Common myeloid progenitor, CD34-positive (primary cell): ENCODE measurements around the gene NAA38. TPM values are rescaled to one million over a fixed set of nuclear protein-coding genes. Genes with fewer than 3 reads are reported as not detected.

Experiments
- CTCF ChIA-PET: fragments of 350-600 bp; sonication (Branson Sonifier 250); formaldehyde crosslinking; loops from one replicate; lab custom pipeline; 2021; ENCODE audit warnings: antibody characterized with exemption; lab: Charles Lee
- POLR2A ChIA-PET: fragments of 350-600 bp; sonication (Branson Sonifier 250); formaldehyde crosslinking; loops from one replicate; lab custom pipeline; 2021; ENCODE audit warnings: antibody characterized with exemption; lab: Charles Lee
- DNase-seq, 3 donors: peaks; one replicate each; pipeline versions ENCODE4 v3.0.0 to v3.0.0-alpha.2; 2013
- H3K27ac ChIP-seq, 2 experiments: 1 replicate in 1 of 2; 2 replicates in 1 of 2; pipeline ENCODE4 v1.7.0; 2013; ENCODE audit warnings: inconsistent platforms in 2 of 2, low read length in 2 of 2, mild to moderate bottlenecking in 2 of 2, low read depth in 1 of 2, moderate library complexity in 1 of 2; ENCODE audit not compliant: severe bottlenecking in 2 of 2, insufficient read depth in 1 of 2, poor library complexity in 1 of 2
- H3K27me3 ChIP-seq, 5 experiments: replicated peaks in 2 of 5; 1 replicate in 3 of 5; 2 replicates in 2 of 5; pipeline versions ENCODE4 v1.6.1 to v1.7.0; 2013; ENCODE audit warnings: low read length in 4 of 5, mild to moderate bottlenecking in 2 of 5, moderate library complexity in 2 of 5, inconsistent platforms in 1 of 5; ENCODE audit not compliant: insufficient read depth in 5 of 5, control insufficient read depth in 4 of 5
- H3K36me3 ChIP-seq, 4 experiments: 1 replicate in 2 of 4; 2 replicates in 2 of 4; pipeline versions ENCODE4 v1.6.1 to v1.7.0; 2013; ENCODE audit warnings: low read length in 3 of 4, control low read depth in 1 of 4, mild to moderate bottlenecking in 1 of 4; ENCODE audit not compliant: control insufficient read depth in 4 of 4, insufficient read depth in 4 of 4
- H3K4me1 ChIP-seq, 4 experiments: 1 replicate in 3 of 4; 2 replicates in 1 of 4; pipeline versions ENCODE4 v1.6.1 to v1.7.1; 2013; ENCODE audit warnings: low read length in 3 of 4, mild to moderate bottlenecking in 3 of 4, control low read depth in 1 of 4, inconsistent platforms in 1 of 4, moderate library complexity in 1 of 4; ENCODE audit not compliant: control insufficient read depth in 4 of 4, insufficient read depth in 4 of 4; ENCODE audit errors: control extremely low read depth in 1 of 4
- H3K4me3 ChIP-seq, 7 experiments: 1 replicate in 4 of 7; 2 replicates in 3 of 7; pipeline versions ENCODE4 v1.5.1 to v1.7.0; 2013; ENCODE audit warnings: mild to moderate bottlenecking in 7 of 7, low read length in 6 of 7, moderate library complexity in 6 of 7, inconsistent platforms in 2 of 7, low read depth in 2 of 7, control low read depth in 1 of 7; ENCODE audit not compliant: insufficient read depth in 4 of 7, control insufficient read depth in 1 of 7; ENCODE audit errors: extremely low read depth in 1 of 7
- H3K9me3 ChIP-seq, 5 experiments: 1 replicate in 4 of 5; 2 replicates in 1 of 5; pipeline versions ENCODE4 v1.6.1 to v1.7.1; 2013; ENCODE audit warnings: low read length in 4 of 5, mild to moderate bottlenecking in 2 of 5, inconsistent platforms in 1 of 5, low read depth in 1 of 5, moderate library complexity in 1 of 5; ENCODE audit not compliant: control insufficient read depth in 4 of 5, insufficient read depth in 2 of 5; ENCODE audit errors: control extremely low read depth in 1 of 5
- WGBS: methylation state at CpG from one replicate; pipeline ENCODE4 v1.1.5; 2013; ENCODE audit not compliant: insufficient coverage; 5-methylcytosine and 5-hydroxymethylcytosine counted together
- polyA plus RNA-seq: library from polyadenylated mRNA; unstranded; fragments of 120-200 nt; gene quantifications from one replicate; pipeline ENCODE4 v1.2.1, GENCODE V29; 2013

NAA38 gene
- polyA plus RNA-seq: 65.9 TPM

- H3K4me3 ChIP-seq: peak within 1 kb of the TSS; percentile 56 to 93 (median 86)
- ChIA-PET POLR2A (interaction anchor here (0.7 to 2.6 kb wide), 14 partner anchors 12 to 284 kb away, joined by 3 to 31 read pairs (median 4); partner anchors contain the start of genes CHD3, KDM6B and RNF227), CTCF (interaction anchor here (0.6 to 3.1 kb wide), 17 partner anchors 10 to 170 kb away, joined by 3 to 16 read pairs (median 5); partner anchors contain the start of genes CHD3 and TP53)
- H3K27ac ChIP-seq: peak within 1 kb of the TSS; percentile 88 to 93
- H3K36me3 ChIP-seq: peaks cover 7 to 48% (median 25%) of the 10 kb centered on the region in 4 experiments
- peak; percentile 99 to 100 (median 100) for DNase-seq
- peaks cover 5 to 43% (median 38%) of the 10 kb centered on the region in 4 experiments for H3K4me1 ChIP-seq
- no peaks in the 10 kb centered on the region for H3K27me3 ChIP-seq
- WGBS: 0% methylated on average over 62 of the region's 64 CpGs
- H3K9me3 ChIP-seq: no peaks in the 10 kb centered on the region
Observed at GRCh38 chr17:7856811-7857712, at the start of gene NAA38. NAA38 (minus strand) TSS chr17:7857559; CDS start chr17:7857463, 96 bp downstream.

DNA sequence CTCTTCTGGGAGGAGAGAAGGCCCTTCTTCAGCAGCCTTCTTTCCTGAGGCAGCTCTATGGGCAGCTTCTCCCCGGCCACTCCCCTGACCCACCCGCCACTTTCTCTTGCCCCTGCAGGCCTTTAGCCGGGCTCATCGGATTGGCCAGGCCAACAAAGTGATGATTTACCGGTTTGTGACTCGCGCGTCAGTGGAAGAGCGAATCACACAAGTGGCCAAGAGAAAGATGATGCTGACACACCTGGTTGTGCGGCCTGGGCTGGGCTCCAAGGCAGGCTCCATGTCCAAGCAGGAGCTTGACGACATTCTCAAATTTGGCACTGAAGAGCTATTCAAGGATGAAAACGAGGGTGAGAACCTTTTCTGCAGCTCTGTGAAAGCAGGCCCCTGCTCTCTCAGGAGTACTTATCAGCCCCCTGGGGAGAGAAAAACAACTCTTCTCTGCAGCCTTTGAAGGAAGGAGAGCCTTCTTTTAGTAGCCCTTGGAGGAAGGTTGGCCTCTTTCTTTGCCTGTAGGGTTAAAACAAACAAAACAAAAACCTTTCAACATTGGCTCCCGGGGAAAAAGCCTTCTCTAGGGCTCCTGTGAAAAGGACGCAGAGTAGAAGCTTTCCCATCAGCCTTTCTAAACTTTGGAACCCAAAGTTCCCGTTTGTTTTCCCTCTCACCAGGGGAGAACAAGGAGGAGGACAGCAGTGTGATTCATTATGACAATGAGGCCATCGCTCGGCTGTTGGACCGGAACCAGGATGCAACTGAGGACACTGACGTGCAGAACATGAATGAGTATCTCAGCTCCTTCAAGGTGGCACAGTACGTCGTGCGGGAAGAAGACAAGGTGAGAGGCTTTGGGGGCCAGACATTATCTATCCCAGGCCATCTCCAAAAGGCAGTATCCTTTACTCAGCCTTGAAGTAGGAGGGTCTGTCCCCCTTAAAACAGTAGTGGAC lies 46.1 kb upstream of the NAA38 start:
- H3K27me3 ChIP-seq: no peaks in the 10 kb centered on the region
- POLR2A ChIA-PET: no interaction called here
- CTCF ChIA-PET: interaction anchor here (0.7 to 15.0 kb wide), 5 partner anchors 10 to 160 kb away, joined by 3 to 316 read pairs (median 4); no protein-coding TSS in a partner anchor
- no peaks in the 10 kb centered on the region for H3K9me3 ChIP-seq
- H3K36me3 ChIP-seq: peaks cover 19 to 98% (median 87%) of the 10 kb centered on the region in 4 experiments
- no peak overlapping the region for H3K27ac ChIP-seq
- H3K4me1 ChIP-seq: no peaks in the 10 kb centered on the region
- no peak overlapping the region for H3K4me3 ChIP-seq
- 99% methylated on average over 20 of the region's 22 CpGs for WGBS
- DNase-seq: no peak

DNA sequence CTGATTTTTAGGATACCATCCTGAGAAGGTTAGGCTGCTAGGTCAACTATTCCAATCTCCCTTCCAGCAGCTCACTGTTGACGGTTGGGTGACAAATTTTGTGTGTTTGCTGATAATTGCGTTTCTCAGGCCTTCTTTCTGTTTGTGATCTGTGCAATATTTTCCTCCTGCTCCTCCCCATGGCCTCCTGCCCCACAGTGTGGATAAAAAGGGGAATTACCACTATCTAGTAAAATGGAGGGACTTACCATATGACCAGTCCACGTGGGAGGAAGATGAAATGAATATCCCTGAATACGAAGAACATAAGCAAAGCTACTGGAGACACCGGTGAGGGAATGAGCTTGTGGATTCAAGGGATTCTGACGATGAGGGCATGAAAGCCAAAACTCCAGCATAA lies 40.4 kb upstream of the NAA38 start:
- Histone ChIP-seq H3K27me3 (no peaks in the 10 kb centered on the region), H3K9me3 (no peaks in the 10 kb centered on the region), H3K36me3 (peaks cover 13 to 90% (median 75%) of the 10 kb centered on the region in 4 experiments), H3K27ac (no peak overlapping the region), H3K4me3 (no peak overlapping the region), H3K4me1 (no peaks in the 10 kb centered on the region)
- peak; percentile 74 to 89 (median 87) for DNase-seq
- 79% methylated on average over 4 of the region's 6 CpGs for WGBS
- CTCF ChIA-PET: interaction anchor here (0.6 to 15.0 kb wide), 21 partner anchors 9 to 168 kb away, joined by 3 to 316 read pairs (median 5); partner anchors contain the start of genes CYB5D1, NAA38 and TMEM88
- POLR2A ChIA-PET: interaction anchor here (1.1 kb wide), 1 partner anchor 14 kb away, joined by 3 read pairs; no protein-coding TSS in a partner anchor

DNA sequence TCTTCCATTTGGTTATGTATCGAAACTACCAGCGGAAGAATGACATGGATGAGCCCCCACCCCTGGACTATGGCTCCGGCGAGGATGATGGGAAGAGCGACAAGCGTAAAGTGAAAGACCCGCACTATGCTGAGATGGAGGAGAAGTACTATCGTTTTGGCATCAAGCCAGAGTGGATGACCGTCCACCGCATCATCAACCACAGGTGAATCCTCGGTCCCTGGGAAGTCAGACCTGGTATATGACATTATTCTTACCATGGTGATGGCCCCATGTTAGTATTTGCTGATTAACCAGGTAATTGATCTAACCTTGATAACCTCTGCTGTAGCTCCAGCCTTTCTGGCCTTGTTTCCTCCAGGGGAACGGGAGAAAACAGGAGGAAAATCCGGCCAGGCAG lies 39.7 kb upstream of the NAA38 start:
- POLR2A ChIA-PET: no interaction called here
- no peak for DNase-seq
- no peak overlapping the region for H3K27ac ChIP-seq
- no peaks in the 10 kb centered on the region for H3K27me3 ChIP-seq
- H3K4me3 ChIP-seq: no peak overlapping the region
- CTCF ChIA-PET: interaction anchor here (1.0 to 15.0 kb wide), 17 partner anchors 10 to 163 kb away, joined by 3 to 316 read pairs (median 12); partner anchors contain the start of genes CYB5D1, NAA38 and TMEM88
- no peaks in the 10 kb centered on the region for H3K4me1 ChIP-seq
- no peaks in the 10 kb centered on the region for H3K9me3 ChIP-seq
- WGBS: 97% methylated on average over 12 of the region's 13 CpGs
- H3K36me3 ChIP-seq: peaks cover 12 to 85% (median 70%) of the 10 kb centered on the region in 4 experiments

- ChIA-PET POLR2A (no interaction called here), CTCF (interaction anchor here (1.0 to 15.0 kb wide), 2 partner anchors 29 to 70 kb away, joined by 3 to 316 read pairs; no protein-coding TSS in a partner anchor)
- no peak overlapping the region for H3K4me3 ChIP-seq
- H3K27me3 ChIP-seq: no peaks in the 10 kb centered on the region
- peaks cover 0 to 2% (median 1%) of the 10 kb centered on the region in 4 experiments for H3K4me1 ChIP-seq
- H3K9me3 ChIP-seq: no peaks in the 10 kb centered on the region
- WGBS: 100% methylated on average over 5 of the region's 8 CpGs
- no peak for DNase-seq
- no peak overlapping the region for H3K27ac ChIP-seq
- peaks cover 12 to 85% (median 70%) of the 10 kb centered on the region in 4 experiments for H3K36me3 ChIP-seq
Observed at GRCh38 chr17:7894866-7895265, 37.5 kb upstream of the NAA38 start.

GRCh38 chr17:7894226-7894625 lies 36.9 kb upstream of the NAA38 start:
- WGBS: 88% methylated on average over 4 of the region's 9 CpGs
- peak overlapping the region in 1 of 2 experiments; percentile 34 for H3K27ac ChIP-seq

More at GRCh38 chr17:7894226-7894625, 36.9 kb upstream of the NAA38 start:
- Histone ChIP-seq H3K27me3 (no peaks in the 10 kb centered on the region), H3K4me1 (peaks cover 2 to 8% (median 7%) of the 10 kb centered on the region in 4 experiments), H3K4me3 (no peak overlapping the region), H3K36me3 (peaks cover 9 to 81% (median 67%) of the 10 kb centered on the region in 4 experiments), H3K9me3 (no peaks in the 10 kb centered on the region)
- POLR2A ChIA-PET: no interaction called here
- no peak for DNase-seq
- CTCF ChIA-PET: interaction anchor here (15.0 kb wide), 1 partner anchor 29 kb away, joined by 316 read pairs; no protein-coding TSS in a partner anchor
